Kidney (tissue), 14 donors: ENCODE data around the gene CCDC102B. TPM values are rescaled to one million over a fixed set of nuclear protein-coding genes. Genes with fewer than 3 reads are reported as not detected.

ENCODE experiments used
- DNase-seq, 5 donors: peaks; one replicate each; pipeline ENCODE4 v3.0.0-alpha.2; 2013 to 2020
- FAIRE-seq: peaks from 2 replicates; lab custom pipeline; 2012; peaks lifted over from hg19 to GRCh38; lab: Jason Lieb, UNC
- H3K27ac ChIP-seq, 2 donors: one replicate each; pipeline ENCODE4 v1.7.0; 2013; ENCODE audit warnings: low read depth in 2 of 2, low read length in 2 of 2, inconsistent platforms in 1 of 2
- H3K27me3 ChIP-seq: one replicate; pipeline ENCODE4 v1.7.1; 2013; ENCODE audit warnings: low read length, inconsistent platforms; ENCODE audit not compliant: control insufficient read depth, insufficient read depth
- H3K36me3 ChIP-seq, 3 donors: one replicate each; pipeline versions ENCODE4 v1.7.0 to v1.7.1; 2013; ENCODE audit warnings: low read length in 3 of 3, control low read depth in 1 of 3, inconsistent platforms in 1 of 3; ENCODE audit not compliant: insufficient read depth in 3 of 3, control insufficient read depth in 2 of 3
- H3K4me1 ChIP-seq, 3 donors: one replicate each; pipeline versions ENCODE4 v1.7.0 to v1.7.1; 2013; ENCODE audit warnings: low read length in 3 of 3, inconsistent platforms in 1 of 3, low read depth in 1 of 3; ENCODE audit not compliant: control insufficient read depth in 2 of 3, insufficient read depth in 2 of 3
- H3K4me3 ChIP-seq, 3 donors: one replicate each; pipeline versions ENCODE4 v1.7.0 to v1.8.1; 2013; ENCODE audit warnings: low read length in 3 of 3, control low read depth in 1 of 3, inconsistent platforms in 1 of 3
- H3K9ac ChIP-seq, 3 donors: one replicate each; pipeline versions ENCODE4 v1.7.0 to v1.7.1; 2013; ENCODE audit warnings: low read length in 3 of 3, control low read depth in 1 of 3, inconsistent platforms in 1 of 3
- H3K9me3 ChIP-seq, 3 donors: one replicate each; pipeline versions ENCODE4 v1.7.0 to v1.7.1; 2013; ENCODE audit warnings: low read length in 3 of 3, control low read depth in 1 of 3, inconsistent platforms in 1 of 3; ENCODE audit not compliant: control insufficient read depth in 2 of 3, insufficient read depth in 1 of 3
- CTCF ChIP-seq: IDR thresholded peaks from 3 replicates; pipeline ENCODE4 v1.5.1; 2012; ENCODE audit warnings: mild to moderate bottlenecking, moderate library complexity, borderline replicate concordance; ENCODE audit not compliant: insufficient read depth; ENCODE audit errors: extremely low read depth
- intact Hi-C: fragments of 100-400 bp; cut with DNase I; formaldehyde crosslinking; loops from one replicate; pipeline ENCODE4 v1.11.1; 2022
- polyA plus RNA-seq: library from polyadenylated mRNA; stranded (reverse); fragments of 350-450 nt; fragmentation: Illumina TruSeq; extraction: RNeasy Lipid Tissue Mini Kit (QIAGEN cat#74804); gene quantifications from one replicate; pipeline ENCODE4 v1.2.3, GENCODE V29; 2014; ENCODE audit warnings: low read depth, low replicate concordance; ENCODE audit not compliant: insufficient read depth
- total RNA-seq: library from RNA; stranded (reverse); fragmentation: NEBNext Ultra II Directional; extraction: Animal tissue kit (Norgen Biotek cat#: 25700); gene quantifications from one replicate; pipeline ENCODE4 v1.2.1, GENCODE V29; 2021
- donor health status: control.
- donor health status: control.
- donor health status: control.
- donor health status: control.
- donor health status: control.
- donor health status: DM: yes; HTN: yes; CAD: no.
- donor health status: Normal renal cell carcinoma (clear cell type).

CCDC102B gene
- total and polyA plus RNA-seq, 2 donors from 2014 or later = 3.6 to 6.8 TPM

GRCh38 chr18:68843473-68844089 lies 45.7 kb downstream of the CCDC102B start:
- no peak for TF ChIP-seq CTCF
- Histone ChIP-seq H3K9me3 (no peaks in the 10 kb centered on the region), H3K4me1 (no peaks in the 10 kb centered on the region), H3K9ac (no peak overlapping the region), H3K36me3 (no peaks in the 10 kb centered on the region), H3K27ac (no peak overlapping the region), H3K4me3 (no peak overlapping the region), H3K27me3 (no peaks in the 10 kb centered on the region)
- intact Hi-C loops = no loop called here
- DNase-seq = no peak
- FAIRE-seq = peak; percentile 92

DNA sequence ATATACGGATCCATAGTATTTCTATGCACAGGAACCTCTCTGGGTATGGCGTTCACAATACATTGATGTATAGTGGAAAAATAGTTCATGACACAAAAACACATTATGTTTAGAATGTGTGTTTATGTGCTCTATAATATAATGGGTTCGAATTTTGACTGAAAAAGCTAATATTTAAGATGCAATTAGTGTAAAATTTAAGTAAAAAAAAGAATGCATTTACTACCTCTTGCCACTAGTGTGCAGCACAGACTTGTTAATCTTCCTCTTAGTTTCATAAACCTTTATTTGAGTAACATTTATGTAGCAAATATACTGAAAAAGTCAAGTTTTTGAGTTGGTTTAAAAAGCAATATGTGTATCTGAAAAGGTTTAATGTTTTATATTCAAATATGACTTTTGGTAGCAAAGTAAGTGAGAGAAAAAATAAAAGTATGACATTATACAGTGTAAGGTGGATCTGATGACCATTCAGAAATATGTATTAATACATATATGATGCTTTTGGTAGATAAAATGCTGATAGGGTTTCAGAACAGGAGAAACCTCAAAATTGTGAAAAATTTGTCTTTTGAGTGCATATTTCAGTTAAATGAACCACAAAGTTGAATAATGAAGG lies 49.4 kb downstream of the CCDC102B start:
- FAIRE-seq = peak; percentile 70
- DNase-seq = peak in 2 of 5 donors; percentile 43 to 50

GRCh38 chr18:68848242-68848641 lies 50.4 kb downstream of the CCDC102B start:
- Histone ChIP-seq H3K9me3 (no peaks in the 10 kb centered on the region), H3K4me3 (no peak overlapping the region), H3K9ac (no peak overlapping the region), H3K36me3 (no peaks in the 10 kb centered on the region), H3K27ac (no peak overlapping the region), H3K27me3 (no peaks in the 10 kb centered on the region), H3K4me1 (no peaks in the 10 kb centered on the region)
- FAIRE-seq (no peak), DNase-seq (no peak)
- TF ChIP-seq CTCF = no peak
- intact Hi-C loops = no loop called here

More for the DNA sequence above, 49.4 kb downstream of the CCDC102B start:
- Histone ChIP-seq H3K4me1 (no peaks in the 10 kb centered on the region), H3K9me3 (no peaks in the 10 kb centered on the region), H3K36me3 (no peaks in the 10 kb centered on the region), H3K4me3 (no peak overlapping the region), H3K9ac (no peak overlapping the region), H3K27me3 (no peaks in the 10 kb centered on the region), H3K27ac (no peak overlapping the region)
- TF ChIP-seq CTCF = peak; percentile 43
- intact Hi-C loops = no loop called here
